ENCODE results near the gene SLC47A1.

- TF ChIP-seq CTCF (IDR thresholded peaks at IDR 0.05) (no peak), POLR2A (IDR thresholded peaks at IDR 0.05) (no peak)
Measured at GRCh38 chr17:19569785-19570543, 36.3 kb downstream of the SLC47A1 start.
